Panc1 (cell line): ENCODE data around the gene MATCAP1. TPM values are rescaled to one million over a fixed set of nuclear protein-coding genes. Genes with fewer than 3 reads are reported as not detected.

Experiments used
- ATAC-seq: fragments of 200-7000 bp; cut with Tn5 transposase; 2 replicates; pipeline ENCODE4 v1.9.1; 2020; ENCODE audit warnings: mild to moderate bottlenecking, moderate library complexity
- BruUV-seq: library from RNA; stranded (reverse); fragments of 400-500 nt; replicated peaks from 2 replicates; lab custom pipeline; 2021; lab: Mats Ljungman, UMichigan
- CTCF ChIA-PET: fragments of 300-600 bp; sonication (Branson Sonifier 250); formaldehyde crosslinking; loops from one replicate; lab custom pipeline; 2022; ENCODE audit warnings: antibody characterized with exemption; lab: Charles Lee
- POLR2A ChIA-PET: fragments of 300-600 bp; sonication (Branson Sonifier 250); formaldehyde crosslinking; loops from one replicate; lab custom pipeline; 2022; ENCODE audit warnings: antibody characterized with exemption; lab: Charles Lee
- DNase-seq: peaks from one replicate; pipeline ENCODE4 v3.0.0-alpha.2; 2010; ENCODE audit warnings: low read depth, low spot score
- H3K27ac ChIP-seq: 2 replicates; pipeline ENCODE4 v1.5.1; 2011; ENCODE audit warnings: mild to moderate bottlenecking, low read length, inconsistent platforms
- H3K27me3 ChIP-seq: fragments of 200-500 bp; sonication (Bioruptor generic); 2 replicates; pipeline ENCODE4 v1.6.0; 2014; ENCODE audit warnings: low read length, inconsistent platforms; ENCODE audit not compliant: control insufficient read depth, insufficient read depth
- H3K36me3 ChIP-seq: fragments of 200-500 bp; sonication (Bioruptor generic); 2 replicates; pipeline ENCODE4 v1.5.1; 2014; ENCODE audit warnings: inconsistent platforms, mild to moderate bottlenecking, low read length, moderate library complexity; ENCODE audit not compliant: control insufficient read depth, insufficient read depth
- H3K4me1 ChIP-seq: 2 replicates; pipeline ENCODE4 v1.5.1; 2011; ENCODE audit warnings: inconsistent platforms, mild to moderate bottlenecking, low read length, moderate library complexity; ENCODE audit not compliant: control insufficient read depth, insufficient read depth
- H3K4me3 ChIP-seq, 2 experiments: 2 replicates each; pipeline ENCODE4 v1.5.1; 2011 to 2012; ENCODE audit warnings: low read depth in 2 of 2, low read length in 2 of 2, mild to moderate bottlenecking in 2 of 2, inconsistent platforms in 1 of 2, moderate library complexity in 1 of 2
- H3K9me3 ChIP-seq: fragments of 200-500 bp; sonication (Bioruptor generic); 2 replicates; pipeline ENCODE4 v1.5.1; 2014; ENCODE audit warnings: low read depth, mild to moderate bottlenecking, inconsistent platforms, low read length, moderate library complexity; ENCODE audit not compliant: control insufficient read depth, insufficient read depth
- CTCF ChIP-seq: fragments of 450-650 bp; IDR thresholded peaks from 2 replicates; pipeline ENCODE4 v1.5.1; 2017; ENCODE audit warnings: mild to moderate bottlenecking
- POLR2AphosphoS5 ChIP-seq: IDR thresholded peaks from 2 replicates; pipeline ENCODE4 v1.6.1; 2012; ENCODE audit warnings: mild to moderate bottlenecking, low read depth, low read length, moderate library complexity
- REST ChIP-seq, 2 experiments: IDR thresholded peaks; 2 replicates each; pipeline ENCODE4 v1.6.1; 2011 to 2012; ENCODE audit warnings: low read depth in 2 of 2, control low read depth in 1 of 2, low read length in 1 of 2, mild to moderate bottlenecking in 1 of 2, moderate library complexity in 1 of 2; ENCODE audit not compliant: insufficient read depth in 1 of 2
- SIN3A ChIP-seq: IDR thresholded peaks from 2 replicates; pipeline ENCODE4 v1.6.1; 2012; ENCODE audit warnings: low read depth, mild to moderate bottlenecking, low read length, moderate library complexity, borderline replicate concordance; ENCODE audit not compliant: insufficient read depth
- TCF7L2 ChIP-seq: IDR thresholded peaks from 2 replicates; pipeline ENCODE4 v1.6.1; 2011; ENCODE audit warnings: mild to moderate bottlenecking, low read depth, low read length, inconsistent platforms
- in situ Hi-C: cut with HindIII; loops from 2 replicates; pipeline ENCODE4 v1.10.0; 2016; ENCODE audit warnings: low sequenced_read_pairs, low pct_unique_long_range_greater_than_20kb
- intact Hi-C: fragments of 100-400 bp; cut with micrococcal nuclease; formaldehyde crosslinking; loops from one replicate; pipeline ENCODE4 v1.10.0; 2022; ENCODE audit not compliant: unreplicated experiment
- total RNA-seq: library from RNA; stranded (reverse); gene quantifications from one replicate; pipeline ENCODE4 v1.2.1, GENCODE V29; 2021; ENCODE audit not compliant: unreplicated experiment

The MATCAP1 gene
- total RNA-seq, 1 experiment from 2014 or later = 13.9 TPM

- Histone ChIP-seq H3K4me1 (peaks cover 11% of the 10 kb centered on the region; the same call in 1 of the 2 replicates), H3K27me3 (no peaks in the 10 kb centered on the region), H3K9me3 (no peaks in the 10 kb centered on the region), H3K27ac (no peak overlapping the region), H3K4me3 (peak overlapping the region; percentile 38 to 48), H3K36me3 (peaks cover under 1% of the 10 kb centered on the region; the same call in 1 of the 2 replicates)
- peak; percentile 55 for ATAC-seq
- no peak for DNase-seq
- ChIA-PET CTCF (no interaction called here), POLR2A (no interaction called here)
- intact Hi-C loops = no loop called here
- no TSS peak for BruUV-seq
- in situ Hi-C loops = no loop called here
- TF ChIP-seq TCF7L2 (no peak), POLR2AphosphoS5 (peak; percentile 22; the same call in 1 of the 2 replicates), SIN3A (no peak), REST (IDR thresholded peaks at IDR 0.05; ENCODE audit: insufficient read depth in 1 of 2, low read depth in 2 of 2, low read length in 1 of 2) (peak in 1 of 2 experiments; percentile 10; a peak in 1 of 4 replicates)
Measured at GRCh38 chr16:67177743-67178699, 5.7 kb downstream of the MATCAP1 start.

GRCh38 chr16:67176662-67177061 lies 7.1 kb downstream of the MATCAP1 start:
- POLR2A ChIA-PET = interaction anchor here (0.6 kb wide), 1 partner anchor 57 kb away, joined by 14 read pairs; no protein-coding TSS in a partner anchor
- in situ Hi-C loops = no loop called here
- BruUV-seq = no TSS peak
- DNase-seq (no peak), ATAC-seq (no peak)
- no peak overlapping the region for H3K4me3 ChIP-seq
- H3K27ac ChIP-seq = no peak overlapping the region
- H3K27me3 ChIP-seq = no peaks in the 10 kb centered on the region
- CTCF ChIA-PET = no interaction called here
- H3K9me3 ChIP-seq = no peaks in the 10 kb centered on the region
- intact Hi-C loops = no loop called here
- H3K4me1 ChIP-seq = 0 out of 2 replicates have a peak, but pooled peaks cover 4% of the 10 kb centered on the region
- 0 out of 2 replicates have a peak, but pooled peaks have one; percentile 27 for TF ChIP-seq POLR2AphosphoS5
- TF ChIP-seq SIN3A = no peak
- no peak for TF ChIP-seq CTCF
- no peaks in the 10 kb centered on the region; the same call in 1 of the 2 replicates for H3K36me3 ChIP-seq
